Prostate gland (tissue), 2 donors: Measurements from ENCODE around the gene BABAM2. TPM values are rescaled to one million over a fixed set of nuclear protein-coding genes. Genes with fewer than 3 reads are reported as not detected.

Experiments
- DNase-seq: peaks from one replicate; pipeline ENCODE4 v3.0.0-alpha.2; 2019; ENCODE audit warnings: low spot score
- H3K27ac ChIP-seq, 2 donors: fragments of 200-600 bp; sonication (generic); 2 replicates each; pipeline ENCODE4 v1.5.1; 2017 to 2019
- H3K27me3 ChIP-seq: fragments of 200-600 bp; sonication (generic); replicated peaks from 2 replicates; pipeline ENCODE4 v1.5.1; 2019; ENCODE audit not compliant: insufficient read depth
- H3K36me3 ChIP-seq, 2 donors: fragments of 200-600 bp; sonication (generic); 1 replicate in 1 of 2; 2 replicates in 1 of 2; pipeline versions ENCODE4 v1.5.1 to v1.8.1; 2017 to 2019
- H3K4me1 ChIP-seq: fragments of 200-600 bp; sonication (generic); replicated peaks from 2 replicates; pipeline ENCODE4 v1.5.1; 2019
- H3K4me3 ChIP-seq, 2 donors: fragments of 200-600 bp; sonication (generic); 2 replicates each; pipeline ENCODE4 v1.5.1; 2017 to 2019
- H3K9me3 ChIP-seq: fragments of 200-600 bp; sonication (generic); 2 replicates; pipeline ENCODE4 v1.5.1; 2017
- CTCF ChIP-seq, 4 experiments: fragments of 200-600 bp in 2 of 4; fragments of 450-650 bp in 2 of 4; sonication (generic) in 2 of 4; IDR thresholded peaks; 1 replicate in 3 of 4; 2 replicates in 1 of 4; pipeline ENCODE4 v1.5.1; 2016 to 2019; ENCODE audit warnings: antibody characterized with exemption in 4 of 4, mild to moderate bottlenecking in 2 of 4, moderate library complexity in 2 of 4
- POLR2A ChIP-seq: fragments of 450-650 bp; IDR thresholded peaks from one replicate; pipeline ENCODE4 v1.6.1; 2016; ENCODE audit warnings: antibody characterized with exemption, mild to moderate bottlenecking
- POLR2AphosphoS5 ChIP-seq: sonication (generic); formaldehyde crosslinking; IDR thresholded peaks from one replicate; pipeline ENCODE4 v1.6.1; 2017; ENCODE audit warnings: antibody characterized with exemption
- WGBS: methylation state at CpG from one replicate; pipeline ENCODE4 v1.1.5; 2018; 5-methylcytosine and 5-hydroxymethylcytosine counted together
- intact Hi-C: fragments of 100-400 bp; cut with DNase I; formaldehyde crosslinking; loops from one replicate; pipeline ENCODE4 v1.14.2; 2022
- total RNA-seq, 2 donors: library from RNA; depleted of rRNA; stranded (reverse); fragments of >200 nt; gene quantifications; one replicate each; pipeline ENCODE4 v1.1.0, GENCODE V29; 2016

Gene BABAM2
- total RNA-seq, 2 donors from 2014 or later, result 35.8 to 37.3 TPM

DNA sequence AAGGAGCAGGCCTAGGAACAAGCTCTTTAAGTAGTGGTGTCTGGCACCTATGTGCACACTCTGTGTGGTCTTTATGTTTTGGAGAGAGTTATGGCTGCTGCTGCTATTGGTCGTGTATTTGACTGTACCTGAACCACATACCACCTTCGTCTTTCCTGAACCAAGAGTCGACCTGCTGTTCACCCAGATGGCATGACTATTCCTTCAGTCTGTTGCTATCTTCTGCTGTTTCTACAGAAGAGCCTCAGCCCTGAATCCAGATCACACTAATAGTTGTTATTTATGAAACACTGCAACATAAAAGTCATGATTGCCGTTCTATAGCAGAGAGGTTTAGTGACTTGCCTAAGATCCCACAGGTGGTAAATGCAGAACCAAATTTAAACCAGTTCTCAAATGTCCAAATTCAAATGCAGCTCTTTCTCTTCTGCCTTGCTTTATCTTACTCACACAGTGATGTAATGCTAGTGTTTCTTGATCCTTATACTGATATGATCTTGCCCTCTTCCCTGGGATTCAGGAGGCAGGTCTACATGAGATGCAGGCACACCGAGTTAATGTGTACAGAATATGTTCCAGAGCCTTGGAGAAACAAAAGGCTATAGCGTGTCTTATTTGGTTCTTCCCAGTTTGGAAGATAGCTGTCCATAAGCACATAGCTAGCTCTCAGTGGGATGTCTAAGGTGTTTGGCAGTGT, 380.1 kb downstream of the BABAM2 start:
- Histone ChIP-seq H3K36me3 (no peaks in the 10 kb centered on the region), H3K27me3 (no peaks in the 10 kb centered on the region), H3K4me1 (peaks cover 17% of the 10 kb centered on the region), H3K4me3 (no peak overlapping the region), H3K9me3 (no peaks in the 10 kb centered on the region), H3K27ac (peak overlapping the region; percentile 41 to 59)
- no peak for TF ChIP-seq POLR2AphosphoS5
- no peak for TF ChIP-seq CTCF (IDR thresholded peaks at IDR 0.05)
- no peak for TF ChIP-seq POLR2A
- DNase-seq, result no peak
- WGBS, result 90% methylated on average over 6 of the region's 6 CpGs
- intact Hi-C loops, result loop anchor here (5.0 kb wide), 1 partner anchor 43 kb away; no protein-coding TSS in a partner anchor

GRCh38 chr2:28271231-28271918, 380.8 kb downstream of the BABAM2 start:
- H3K36me3 ChIP-seq, result no peaks in the 10 kb centered on the region
- H3K27me3 ChIP-seq, result no peaks in the 10 kb centered on the region
- WGBS, result 75% methylated on average over 3 of the region's 3 CpGs
- no peak for DNase-seq
- no peak for TF ChIP-seq CTCF (IDR thresholded peaks at IDR 0.05)
- TF ChIP-seq POLR2A, result no peak
- TF ChIP-seq POLR2AphosphoS5, result no peak
- no peaks in the 10 kb centered on the region for H3K9me3 ChIP-seq
- peaks cover 17% of the 10 kb centered on the region for H3K4me1 ChIP-seq
- no peak overlapping the region for H3K4me3 ChIP-seq
- H3K27ac ChIP-seq, result no peak overlapping the region
- intact Hi-C loops, result loop anchor here (5.0 kb wide), 1 partner anchor 44 kb away; no protein-coding TSS in a partner anchor

DNA sequence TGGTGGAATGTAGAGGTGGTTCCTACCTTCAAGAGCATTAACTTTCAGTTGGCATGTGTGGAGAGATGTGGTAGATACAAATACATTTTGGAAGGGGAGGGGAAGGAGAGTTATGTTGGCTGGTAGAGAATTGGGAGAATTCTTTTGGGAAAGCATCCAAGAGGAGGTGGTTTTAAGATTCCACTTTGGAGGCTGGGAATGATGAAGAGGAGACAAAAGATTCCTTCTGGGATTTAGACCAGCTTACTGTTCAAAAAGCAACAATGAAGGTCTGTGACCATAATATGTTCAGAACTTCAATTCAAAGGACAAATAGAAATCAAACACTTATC, 381.4 kb downstream of the BABAM2 start:
- Histone ChIP-seq H3K4me3 (no peak overlapping the region), H3K27ac (no peak overlapping the region), H3K36me3 (no peaks in the 10 kb centered on the region), H3K9me3 (no peaks in the 10 kb centered on the region), H3K4me1 (peaks cover 17% of the 10 kb centered on the region), H3K27me3 (no peaks in the 10 kb centered on the region)
- DNase-seq, result no peak
- intact Hi-C loops, result loop anchor here (5.0 kb wide), 1 partner anchor 45 kb away; no protein-coding TSS in a partner anchor
- TF ChIP-seq POLR2AphosphoS5 (no peak), CTCF (IDR thresholded peaks at IDR 0.05) (no peak), POLR2A (no peak)

GRCh38 chr2:28273751-28274150, 383.2 kb downstream of the BABAM2 start:
- intact Hi-C loops, result loop anchor here (5.0 kb wide), 1 partner anchor 46 kb away; no protein-coding TSS in a partner anchor
- TF ChIP-seq POLR2A (no peak), POLR2AphosphoS5 (no peak), CTCF (IDR thresholded peaks at IDR 0.05) (no peak)
- no peak for DNase-seq
- no peak overlapping the region for H3K27ac ChIP-seq
- H3K4me3 ChIP-seq, result no peak overlapping the region
- no peaks in the 10 kb centered on the region for H3K27me3 ChIP-seq
- H3K4me1 ChIP-seq, result peaks cover 13% of the 10 kb centered on the region
- no peaks in the 10 kb centered on the region for H3K9me3 ChIP-seq
- 84% methylated on average over 6 of the region's 6 CpGs for WGBS
- no peaks in the 10 kb centered on the region for H3K36me3 ChIP-seq
